GM23338 (cell line): ENCODE measurements around the gene ZNF823. TPM values are rescaled to one million over a fixed set of nuclear protein-coding genes. Genes with fewer than 3 reads are reported as not detected.

Experiments
- ATAC-seq: fragments of 200-7000 bp; cut with Tn5 transposase; 3 replicates; pipeline ENCODE4 v1.9.1; 2020
- DNase-seq: peaks from one replicate; pipeline ENCODE4 v3.0.0-alpha.2; 2015; ENCODE audit warnings: low spot score
- H2AFZ ChIP-seq: fragments of 200-600 bp; sonication (generic); 2 replicates; pipeline ENCODE4 v1.8.0; 2016; ENCODE audit warnings: antibody characterized with exemption, mild to moderate bottlenecking, moderate library complexity
- H3F3A ChIP-seq: fragments of 200-600 bp; sonication (generic); replicated peaks from 2 replicates; pipeline ENCODE4 v1.8.0; 2017; ENCODE audit warnings: antibody characterized with exemption, mixed run types, low read depth
- H3K27ac ChIP-seq: fragments of 200-600 bp; sonication (generic); 2 replicates; pipeline ENCODE4 v1.6.1; 2016; ENCODE audit warnings: low read depth
- H3K27me3 ChIP-seq: fragments of 200-600 bp; sonication (generic); 2 replicates; pipeline ENCODE4 v1.8.0; 2016; ENCODE audit warnings: mild to moderate bottlenecking, mixed run types, moderate library complexity; ENCODE audit not compliant: insufficient read depth
- H3K36me3 ChIP-seq: fragments of 200-600 bp; sonication (generic); 2 replicates; pipeline ENCODE4 v1.8.0; 2016; ENCODE audit warnings: mild to moderate bottlenecking; ENCODE audit not compliant: insufficient read depth
- H3K4me1 ChIP-seq: fragments of 200-600 bp; sonication (generic); 2 replicates; pipeline ENCODE4 v1.8.0; 2016; ENCODE audit warnings: mild to moderate bottlenecking, moderate library complexity; ENCODE audit not compliant: insufficient read depth
- H3K4me2 ChIP-seq: fragments of 200-600 bp; sonication (generic); 2 replicates; pipeline ENCODE4 v1.7.1; 2017; ENCODE audit warnings: mixed run types
- H3K4me3 ChIP-seq: fragments of 200-600 bp; sonication (generic); 2 replicates; pipeline ENCODE4 v1.6.1; 2016; ENCODE audit warnings: mixed run types
- H3K79me2 ChIP-seq: fragments of 200-600 bp; sonication (generic); replicated peaks from 2 replicates; pipeline ENCODE4 v1.8.0; 2017; ENCODE audit warnings: mild to moderate bottlenecking; ENCODE audit not compliant: insufficient read depth
- H3K9me2 ChIP-seq: fragments of 200-600 bp; sonication (generic); 2 replicates; pipeline ENCODE4 v1.8.0; 2017; ENCODE audit not compliant: insufficient read depth
- H4K20me1 ChIP-seq: fragments of 200-600 bp; sonication (generic); replicated peaks from 2 replicates; pipeline ENCODE4 v1.8.0; 2017; ENCODE audit warnings: mild to moderate bottlenecking; ENCODE audit not compliant: insufficient read depth
- H3K27ac Mint-ChIP-seq: 2 replicates; pipeline ENCODE4 v1.8.0; 2020; ENCODE audit warnings: inconsistent platforms, mild to moderate bottlenecking, moderate library complexity, mixed read lengths
- H3K27me3 Mint-ChIP-seq: 3 replicates; pipeline ENCODE4 v1.8.0; 2022; ENCODE audit warnings: low read depth, mild to moderate bottlenecking, moderate library complexity, mixed read lengths, inconsistent platforms; ENCODE audit not compliant: insufficient read depth, poor library complexity
- H3K36me3 Mint-ChIP-seq: 3 replicates; pipeline ENCODE4 v1.8.0; 2021; ENCODE audit warnings: low read depth, mild to moderate bottlenecking, inconsistent platforms, moderate library complexity, mixed read lengths
- H3K4me1 Mint-ChIP-seq: 3 replicates; pipeline ENCODE4 v1.8.0; 2020; ENCODE audit warnings: mild to moderate bottlenecking, inconsistent platforms, mixed read lengths
- H3K4me3 Mint-ChIP-seq: 3 replicates; pipeline ENCODE4 v1.8.0; 2021; ENCODE audit warnings: moderate library complexity, mild to moderate bottlenecking, inconsistent platforms, mixed read lengths
- H3K9me3 Mint-ChIP-seq: 3 replicates; pipeline ENCODE4 v1.8.0; 2020; ENCODE audit warnings: moderate library complexity, mild to moderate bottlenecking, inconsistent platforms, mixed read lengths
- CREB1 ChIP-seq: fragments of 250-450 bp; sonication (Bioruptor Pico); IDR thresholded peaks from 2 replicates; pipeline ENCODE4 v1.5.0; 2020; ENCODE audit warnings: low read depth, mild to moderate bottlenecking, moderate library complexity
- EZH2 ChIP-seq: fragments of 200-600 bp; sonication (generic); IDR thresholded peaks from one replicate; pipeline ENCODE4 v1.8.0; 2017; ENCODE audit warnings: antibody characterized with exemption, mild to moderate bottlenecking, low read depth; ENCODE audit not compliant: unreplicated experiment
- EZH2phosphoT487 ChIP-seq: fragments of 200-600 bp; sonication (generic); IDR thresholded peaks from one replicate; pipeline ENCODE4 v1.8.1; 2018; ENCODE audit warnings: antibody characterized with exemption; ENCODE audit not compliant: unreplicated experiment
- JUNB ChIP-seq: IDR thresholded peaks from one replicate; pipeline ENCODE4 v1.6.1; 2016; ENCODE audit warnings: antibody characterized with exemption; ENCODE audit not compliant: unreplicated experiment
- NANOG ChIP-seq: IDR thresholded peaks from 2 replicates; pipeline ENCODE4 v1.6.1; 2016; ENCODE audit warnings: antibody characterized with exemption, borderline replicate concordance
- POLR2AphosphoS5 ChIP-seq: IDR thresholded peaks from 2 replicates; pipeline ENCODE4 v1.6.1; 2016; ENCODE audit warnings: antibody characterized with exemption, low read depth
- STAT1 ChIP-seq: IDR thresholded peaks from one replicate; pipeline ENCODE4 v1.6.1; 2016; ENCODE audit warnings: antibody characterized with exemption; ENCODE audit not compliant: unreplicated experiment
- ZNF114 ChIP-seq: fragments of 250-450 bp; sonication (Bioruptor Pico); IDR thresholded peaks from 2 replicates; pipeline ENCODE4 v1.5.0; 2020; ENCODE audit warnings: mild to moderate bottlenecking, moderate library complexity
- ZNF331 ChIP-seq: fragments of 250-450 bp; sonication (Bioruptor Pico); IDR thresholded peaks from 2 replicates; pipeline ENCODE4 v1.5.0; 2020; ENCODE audit warnings: low read depth, mild to moderate bottlenecking, moderate library complexity
- polyA plus RNA-seq: library from polyadenylated mRNA; unstranded; fragments of >200 nt; fragmentation: Nextera tagmentation; extraction: Ambion mirVana; gene quantifications from 2 replicates; pipeline ENCODE4 v1.2.1, GENCODE V29; 2016
- total RNA-seq: library from RNA; depleted of rRNA; stranded (reverse); fragments of >200 nt; shearing (Covaris generic); gene quantifications from 2 replicates; pipeline ENCODE4 v1.2.3, GENCODE V29; 2014
- TF ChIP-seq, protein P1 (sequence below): IDR thresholded peaks from 2 replicates; pipeline ENCODE4 v1.6.1; 2016; ENCODE audit warnings: antibody characterized with exemption
- TF ChIP-seq, protein P2 (sequence below), 2 experiments: fragments of 200-600 bp in 1 of 2; sonication (generic) in 1 of 2; conservative IDR thresholded peaks; 2 replicates each; pipeline versions ENCODE4 v1.5.1 to v1.6.1; 2016 to 2017; ENCODE audit warnings: antibody characterized with exemption in 2 of 2, low read depth in 2 of 2, mild to moderate bottlenecking in 2 of 2, moderate library complexity in 1 of 2
- TF ChIP-seq, protein P3 (sequence below): IDR thresholded peaks from one replicate; pipeline ENCODE4 v1.6.1; 2018; ENCODE audit warnings: antibody characterized with exemption; ENCODE audit not compliant: unreplicated experiment
- TF ChIP-seq, protein P4 (sequence below): fragments of 250-450 bp; sonication (Bioruptor Pico); IDR thresholded peaks from 2 replicates; pipeline ENCODE4 v1.5.0; 2020; ENCODE audit warnings: mild to moderate bottlenecking, moderate library complexity

The ZNF823 gene
- total and polyA plus RNA-seq, 2 experiments from 2014 or later = 1.3 to 3.0 TPM

DNA sequence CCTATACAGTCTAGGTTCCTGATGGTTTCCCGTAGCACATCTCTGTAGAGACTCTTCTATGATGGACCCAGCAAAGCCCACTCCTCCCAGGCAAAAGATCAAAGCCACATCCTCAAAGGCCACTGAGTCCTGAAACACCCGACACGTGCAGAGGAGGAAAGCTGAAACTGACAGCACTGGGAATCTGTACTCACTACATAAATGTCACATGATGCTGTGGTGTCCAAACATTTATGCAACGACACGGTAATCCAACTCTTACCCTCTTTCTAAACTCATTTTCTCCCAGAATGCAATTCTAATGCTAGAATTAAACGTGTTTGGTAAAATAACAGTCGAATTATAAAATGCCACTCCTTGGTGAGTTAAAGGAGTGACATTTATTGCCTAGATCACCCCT, 21.1 kb upstream of the ZNF823 start:
- Mint-ChIP-seq H3K4me1 (no peaks in the 10 kb centered on the region), H3K36me3 (no peaks in the 10 kb centered on the region; the same call in 2 of the 3 replicates), H3K27ac (no peak overlapping the region), H3K4me3 (no peak overlapping the region), H3K9me3 (peaks cover 79% of the 10 kb centered on the region), H3K27me3 (no peaks in the 10 kb centered on the region)
- DNase-seq (no peak), ATAC-seq (no peak)
- Histone ChIP-seq H3K27ac (no peak overlapping the region), H4K20me1 (no peaks in the 10 kb centered on the region), H3K9me2 (no peaks in the 10 kb centered on the region; the same call in 1 of the 2 replicates), H3K4me3 (no peak overlapping the region), H3K36me3 (0 out of 2 replicates have a peak, but pooled peaks cover 3% of the 10 kb centered on the region), H3K79me2 (no peaks in the 10 kb centered on the region), H3K27me3 (no peaks in the 10 kb centered on the region; the same call in 1 of the 2 replicates), H3K4me2 (no peak overlapping the region), H3F3A (no peaks in the 10 kb centered on the region), H2AFZ (no peak overlapping the region), H3K4me1 (no peaks in the 10 kb centered on the region)
- no peak for TF ChIP-seq EZH2phosphoT487
- TF ChIP-seq EZH2 = no peak
- no peak for TF ChIP-seq NANOG
- TF ChIP-seq, protein P1, sequence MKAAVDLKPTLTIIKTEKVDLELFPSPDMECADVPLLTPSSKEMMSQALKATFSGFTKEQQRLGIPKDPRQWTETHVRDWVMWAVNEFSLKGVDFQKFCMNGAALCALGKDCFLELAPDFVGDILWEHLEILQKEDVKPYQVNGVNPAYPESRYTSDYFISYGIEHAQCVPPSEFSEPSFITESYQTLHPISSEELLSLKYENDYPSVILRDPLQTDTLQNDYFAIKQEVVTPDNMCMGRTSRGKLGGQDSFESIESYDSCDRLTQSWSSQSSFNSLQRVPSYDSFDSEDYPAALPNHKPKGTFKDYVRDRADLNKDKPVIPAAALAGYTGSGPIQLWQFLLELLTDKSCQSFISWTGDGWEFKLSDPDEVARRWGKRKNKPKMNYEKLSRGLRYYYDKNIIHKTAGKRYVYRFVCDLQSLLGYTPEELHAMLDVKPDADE = no peak
- no peak for TF ChIP-seq JUNB
- TF ChIP-seq, protein P2, sequence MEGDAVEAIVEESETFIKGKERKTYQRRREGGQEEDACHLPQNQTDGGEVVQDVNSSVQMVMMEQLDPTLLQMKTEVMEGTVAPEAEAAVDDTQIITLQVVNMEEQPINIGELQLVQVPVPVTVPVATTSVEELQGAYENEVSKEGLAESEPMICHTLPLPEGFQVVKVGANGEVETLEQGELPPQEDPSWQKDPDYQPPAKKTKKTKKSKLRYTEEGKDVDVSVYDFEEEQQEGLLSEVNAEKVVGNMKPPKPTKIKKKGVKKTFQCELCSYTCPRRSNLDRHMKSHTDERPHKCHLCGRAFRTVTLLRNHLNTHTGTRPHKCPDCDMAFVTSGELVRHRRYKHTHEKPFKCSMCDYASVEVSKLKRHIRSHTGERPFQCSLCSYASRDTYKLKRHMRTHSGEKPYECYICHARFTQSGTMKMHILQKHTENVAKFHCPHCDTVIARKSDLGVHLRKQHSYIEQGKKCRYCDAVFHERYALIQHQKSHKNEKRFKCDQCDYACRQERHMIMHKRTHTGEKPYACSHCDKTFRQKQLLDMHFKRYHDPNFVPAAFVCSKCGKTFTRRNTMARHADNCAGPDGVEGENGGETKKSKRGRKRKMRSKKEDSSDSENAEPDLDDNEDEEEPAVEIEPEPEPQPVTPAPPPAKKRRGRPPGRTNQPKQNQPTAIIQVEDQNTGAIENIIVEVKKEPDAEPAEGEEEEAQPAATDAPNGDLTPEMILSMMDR (conservative IDR thresholded peaks at IDR 0.05; ENCODE audit: low read depth in 2 of 2) = no peak
- TF ChIP-seq, protein P3, sequence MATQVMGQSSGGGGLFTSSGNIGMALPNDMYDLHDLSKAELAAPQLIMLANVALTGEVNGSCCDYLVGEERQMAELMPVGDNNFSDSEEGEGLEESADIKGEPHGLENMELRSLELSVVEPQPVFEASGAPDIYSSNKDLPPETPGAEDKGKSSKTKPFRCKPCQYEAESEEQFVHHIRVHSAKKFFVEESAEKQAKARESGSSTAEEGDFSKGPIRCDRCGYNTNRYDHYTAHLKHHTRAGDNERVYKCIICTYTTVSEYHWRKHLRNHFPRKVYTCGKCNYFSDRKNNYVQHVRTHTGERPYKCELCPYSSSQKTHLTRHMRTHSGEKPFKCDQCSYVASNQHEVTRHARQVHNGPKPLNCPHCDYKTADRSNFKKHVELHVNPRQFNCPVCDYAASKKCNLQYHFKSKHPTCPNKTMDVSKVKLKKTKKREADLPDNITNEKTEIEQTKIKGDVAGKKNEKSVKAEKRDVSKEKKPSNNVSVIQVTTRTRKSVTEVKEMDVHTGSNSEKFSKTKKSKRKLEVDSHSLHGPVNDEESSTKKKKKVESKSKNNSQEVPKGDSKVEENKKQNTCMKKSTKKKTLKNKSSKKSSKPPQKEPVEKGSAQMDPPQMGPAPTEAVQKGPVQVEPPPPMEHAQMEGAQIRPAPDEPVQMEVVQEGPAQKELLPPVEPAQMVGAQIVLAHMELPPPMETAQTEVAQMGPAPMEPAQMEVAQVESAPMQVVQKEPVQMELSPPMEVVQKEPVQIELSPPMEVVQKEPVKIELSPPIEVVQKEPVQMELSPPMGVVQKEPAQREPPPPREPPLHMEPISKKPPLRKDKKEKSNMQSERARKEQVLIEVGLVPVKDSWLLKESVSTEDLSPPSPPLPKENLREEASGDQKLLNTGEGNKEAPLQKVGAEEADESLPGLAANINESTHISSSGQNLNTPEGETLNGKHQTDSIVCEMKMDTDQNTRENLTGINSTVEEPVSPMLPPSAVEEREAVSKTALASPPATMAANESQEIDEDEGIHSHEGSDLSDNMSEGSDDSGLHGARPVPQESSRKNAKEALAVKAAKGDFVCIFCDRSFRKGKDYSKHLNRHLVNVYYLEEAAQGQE = no peak
- TF ChIP-seq CREB1 = no peak
- TF ChIP-seq, protein P4, sequence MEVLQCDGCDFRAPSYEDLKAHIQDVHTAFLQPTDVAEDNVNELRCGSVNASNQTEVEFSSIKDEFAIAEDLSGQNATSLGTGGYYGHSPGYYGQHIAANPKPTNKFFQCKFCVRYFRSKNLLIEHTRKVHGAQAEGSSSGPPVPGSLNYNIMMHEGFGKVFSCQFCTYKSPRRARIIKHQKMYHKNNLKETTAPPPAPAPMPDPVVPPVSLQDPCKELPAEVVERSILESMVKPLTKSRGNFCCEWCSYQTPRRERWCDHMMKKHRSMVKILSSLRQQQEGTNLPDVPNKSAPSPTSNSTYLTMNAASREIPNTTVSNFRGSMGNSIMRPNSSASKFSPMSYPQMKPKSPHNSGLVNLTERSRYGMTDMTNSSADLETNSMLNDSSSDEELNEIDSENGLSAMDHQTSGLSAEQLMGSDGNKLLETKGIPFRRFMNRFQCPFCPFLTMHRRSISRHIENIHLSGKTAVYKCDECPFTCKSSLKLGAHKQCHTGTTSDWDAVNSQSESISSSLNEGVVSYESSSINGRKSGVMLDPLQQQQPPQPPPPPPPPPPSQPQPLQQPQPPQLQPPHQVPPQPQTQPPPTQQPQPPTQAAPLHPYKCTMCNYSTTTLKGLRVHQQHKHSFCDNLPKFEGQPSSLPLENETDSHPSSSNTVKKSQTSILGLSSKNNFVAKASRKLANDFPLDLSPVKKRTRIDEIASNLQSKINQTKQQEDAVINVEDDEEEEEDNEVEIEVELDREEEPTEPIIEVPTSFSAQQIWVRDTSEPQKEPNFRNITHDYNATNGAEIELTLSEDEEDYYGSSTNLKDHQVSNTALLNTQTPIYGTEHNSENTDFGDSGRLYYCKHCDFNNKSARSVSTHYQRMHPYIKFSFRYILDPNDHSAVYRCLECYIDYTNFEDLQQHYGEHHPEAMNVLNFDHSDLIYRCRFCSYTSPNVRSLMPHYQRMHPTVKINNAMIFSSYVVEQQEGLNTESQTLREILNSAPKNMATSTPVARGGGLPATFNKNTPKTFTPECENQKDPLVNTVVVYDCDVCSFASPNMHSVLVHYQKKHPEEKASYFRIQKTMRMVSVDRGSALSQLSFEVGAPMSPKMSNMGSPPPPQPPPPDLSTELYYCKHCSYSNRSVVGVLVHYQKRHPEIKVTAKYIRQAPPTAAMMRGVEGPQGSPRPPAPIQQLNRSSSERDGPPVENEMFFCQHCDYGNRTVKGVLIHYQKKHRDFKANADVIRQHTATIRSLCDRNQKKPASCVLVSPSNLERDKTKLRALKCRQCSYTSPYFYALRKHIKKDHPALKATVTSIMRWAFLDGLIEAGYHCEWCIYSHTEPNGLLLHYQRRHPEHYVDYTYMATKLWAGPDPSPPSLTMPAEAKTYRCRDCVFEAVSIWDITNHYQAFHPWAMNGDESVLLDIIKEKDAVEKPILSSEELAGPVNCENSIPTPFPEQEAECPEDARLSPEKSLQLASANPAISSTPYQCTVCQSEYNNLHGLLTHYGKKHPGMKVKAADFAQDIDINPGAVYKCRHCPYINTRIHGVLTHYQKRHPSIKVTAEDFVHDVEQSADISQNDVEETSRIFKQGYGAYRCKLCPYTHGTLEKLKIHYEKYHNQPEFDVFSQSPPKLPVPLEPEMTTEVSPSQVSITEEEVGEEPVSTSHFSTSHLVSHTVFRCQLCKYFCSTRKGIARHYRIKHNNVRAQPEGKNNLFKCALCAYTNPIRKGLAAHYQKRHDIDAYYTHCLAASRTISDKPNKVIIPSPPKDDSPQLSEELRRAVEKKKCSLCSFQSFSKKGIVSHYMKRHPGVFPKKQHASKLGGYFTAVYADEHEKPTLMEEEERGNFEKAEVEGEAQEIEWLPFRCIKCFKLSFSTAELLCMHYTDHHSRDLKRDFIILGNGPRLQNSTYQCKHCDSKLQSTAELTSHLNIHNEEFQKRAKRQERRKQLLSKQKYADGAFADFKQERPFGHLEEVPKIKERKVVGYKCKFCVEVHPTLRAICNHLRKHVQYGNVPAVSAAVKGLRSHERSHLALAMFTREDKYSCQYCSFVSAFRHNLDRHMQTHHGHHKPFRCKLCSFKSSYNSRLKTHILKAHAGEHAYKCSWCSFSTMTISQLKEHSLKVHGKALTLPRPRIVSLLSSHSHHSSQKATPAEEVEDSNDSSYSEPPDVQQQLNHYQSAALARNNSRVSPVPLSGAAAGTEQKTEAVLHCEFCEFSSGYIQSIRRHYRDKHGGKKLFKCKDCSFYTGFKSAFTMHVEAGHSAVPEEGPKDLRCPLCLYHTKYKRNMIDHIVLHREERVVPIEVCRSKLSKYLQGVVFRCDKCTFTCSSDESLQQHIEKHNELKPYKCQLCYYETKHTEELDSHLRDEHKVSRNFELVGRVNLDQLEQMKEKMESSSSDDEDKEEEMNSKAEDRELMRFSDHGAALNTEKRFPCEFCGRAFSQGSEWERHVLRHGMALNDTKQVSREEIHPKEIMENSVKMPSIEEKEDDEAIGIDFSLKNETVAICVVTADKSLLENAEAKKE = no peak
- no peak for TF ChIP-seq ZNF331 (CRISPR knock-in tag)
- no peak for TF ChIP-seq ZNF114 (CRISPR knock-in tag)
- TF ChIP-seq POLR2AphosphoS5 = no peak
- no peak for TF ChIP-seq STAT1
